ENCODE measurements around the gene TMEM8B.

TMEM8B gene

DNA sequence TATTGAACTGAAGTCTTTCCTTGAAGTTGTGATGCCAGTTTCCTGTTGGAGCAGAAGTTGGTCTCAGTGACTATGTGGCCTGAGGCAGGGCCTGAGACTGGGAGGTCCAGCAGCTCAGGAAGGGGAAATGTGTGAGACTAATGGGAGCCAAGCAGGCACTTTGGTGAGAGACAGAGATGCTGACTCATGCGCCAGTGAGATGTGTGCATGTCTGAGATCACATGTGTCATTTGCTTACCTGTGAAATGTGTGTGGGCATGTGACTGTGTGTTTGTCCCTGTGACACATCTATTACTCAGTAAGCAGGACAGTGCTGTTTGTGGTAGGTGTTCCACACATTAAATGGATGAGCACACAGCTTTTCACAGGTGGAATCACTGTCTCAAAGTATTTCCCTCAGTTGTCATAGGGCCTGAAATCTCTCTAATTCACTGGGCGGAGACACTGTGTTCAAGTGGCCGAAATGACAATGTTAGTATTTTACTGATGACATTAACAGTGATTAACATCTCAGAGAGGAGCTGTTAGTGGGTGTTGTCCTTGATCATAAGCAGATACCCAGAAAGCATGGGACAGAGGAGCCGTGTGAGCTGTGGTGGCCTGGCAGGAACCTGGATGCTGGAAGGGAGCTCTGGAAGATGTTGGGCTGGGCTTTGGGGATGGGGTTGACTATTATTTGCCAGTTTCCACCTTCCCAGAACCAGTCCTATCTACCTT, 30.2 kb upstream of the TMEM8B start:
- no peak overlapping the region for H3K4me3 ChIP-seq (ENCODE audit: severe bottlenecking)
- peak; percentile 6 for DNase-seq (ENCODE audit: low spot score)
- TF ChIP-seq, protein P1, sequence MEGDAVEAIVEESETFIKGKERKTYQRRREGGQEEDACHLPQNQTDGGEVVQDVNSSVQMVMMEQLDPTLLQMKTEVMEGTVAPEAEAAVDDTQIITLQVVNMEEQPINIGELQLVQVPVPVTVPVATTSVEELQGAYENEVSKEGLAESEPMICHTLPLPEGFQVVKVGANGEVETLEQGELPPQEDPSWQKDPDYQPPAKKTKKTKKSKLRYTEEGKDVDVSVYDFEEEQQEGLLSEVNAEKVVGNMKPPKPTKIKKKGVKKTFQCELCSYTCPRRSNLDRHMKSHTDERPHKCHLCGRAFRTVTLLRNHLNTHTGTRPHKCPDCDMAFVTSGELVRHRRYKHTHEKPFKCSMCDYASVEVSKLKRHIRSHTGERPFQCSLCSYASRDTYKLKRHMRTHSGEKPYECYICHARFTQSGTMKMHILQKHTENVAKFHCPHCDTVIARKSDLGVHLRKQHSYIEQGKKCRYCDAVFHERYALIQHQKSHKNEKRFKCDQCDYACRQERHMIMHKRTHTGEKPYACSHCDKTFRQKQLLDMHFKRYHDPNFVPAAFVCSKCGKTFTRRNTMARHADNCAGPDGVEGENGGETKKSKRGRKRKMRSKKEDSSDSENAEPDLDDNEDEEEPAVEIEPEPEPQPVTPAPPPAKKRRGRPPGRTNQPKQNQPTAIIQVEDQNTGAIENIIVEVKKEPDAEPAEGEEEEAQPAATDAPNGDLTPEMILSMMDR (IDR thresholded peaks at IDR 0.05; ENCODE audit: poor library complexity, severe bottlenecking): no peak
- no peaks in the 10 kb centered on the region for H3K27me3 ChIP-seq (ENCODE audit: insufficient read depth, poor library complexity, severe bottlenecking)
- H3K27ac ChIP-seq (ENCODE audit: poor library complexity, severe bottlenecking): peak overlapping the region; percentile 47
- H3K9me3 ChIP-seq (ENCODE audit: severe bottlenecking): no peaks in the 10 kb centered on the region
- H3K36me3 ChIP-seq (ENCODE audit: low read depth): no peaks in the 10 kb centered on the region
- ATAC-seq (ENCODE audit: low read depth): peak; percentile 83
- H3K4me1 ChIP-seq (ENCODE audit: insufficient read depth, poor library complexity, severe bottlenecking): peaks cover 12% of the 10 kb centered on the region

DNA sequence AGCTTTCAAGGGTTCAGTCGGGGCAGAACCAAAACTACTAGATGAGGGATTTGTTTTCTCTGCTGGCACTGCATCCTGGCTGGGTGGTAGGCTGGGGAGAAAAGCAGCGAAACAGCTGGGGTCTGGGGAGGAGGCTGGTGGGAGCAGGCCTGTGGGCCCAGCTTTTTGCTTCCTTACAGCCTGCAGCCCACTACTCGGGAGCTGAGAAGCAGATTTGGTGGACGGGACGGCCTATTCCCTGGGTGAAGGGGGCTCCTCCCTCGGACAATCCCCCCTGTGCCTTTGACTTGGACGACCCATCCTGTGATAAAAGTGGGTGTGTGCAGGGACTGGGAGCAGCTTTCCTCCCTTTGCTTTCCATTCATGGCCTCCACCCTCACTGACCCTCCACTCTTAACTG, 28.5 kb upstream of the TMEM8B start:
- TF ChIP-seq, protein P1 (IDR thresholded peaks at IDR 0.05; ENCODE audit: poor library complexity, severe bottlenecking): no peak
- Histone ChIP-seq H3K36me3 (ENCODE audit: low read depth) (no peaks in the 10 kb centered on the region), H3K27me3 (ENCODE audit: insufficient read depth, poor library complexity, severe bottlenecking) (no peaks in the 10 kb centered on the region), H3K27ac (ENCODE audit: poor library complexity, severe bottlenecking) (no peak overlapping the region), H3K4me1 (ENCODE audit: insufficient read depth, poor library complexity, severe bottlenecking) (peaks cover 11% of the 10 kb centered on the region), H3K4me3 (ENCODE audit: severe bottlenecking) (no peak overlapping the region), H3K9me3 (ENCODE audit: severe bottlenecking) (no peaks in the 10 kb centered on the region)
- no peak for DNase-seq (ENCODE audit: low spot score)
- ATAC-seq (ENCODE audit: low read depth): no peak

DNA sequence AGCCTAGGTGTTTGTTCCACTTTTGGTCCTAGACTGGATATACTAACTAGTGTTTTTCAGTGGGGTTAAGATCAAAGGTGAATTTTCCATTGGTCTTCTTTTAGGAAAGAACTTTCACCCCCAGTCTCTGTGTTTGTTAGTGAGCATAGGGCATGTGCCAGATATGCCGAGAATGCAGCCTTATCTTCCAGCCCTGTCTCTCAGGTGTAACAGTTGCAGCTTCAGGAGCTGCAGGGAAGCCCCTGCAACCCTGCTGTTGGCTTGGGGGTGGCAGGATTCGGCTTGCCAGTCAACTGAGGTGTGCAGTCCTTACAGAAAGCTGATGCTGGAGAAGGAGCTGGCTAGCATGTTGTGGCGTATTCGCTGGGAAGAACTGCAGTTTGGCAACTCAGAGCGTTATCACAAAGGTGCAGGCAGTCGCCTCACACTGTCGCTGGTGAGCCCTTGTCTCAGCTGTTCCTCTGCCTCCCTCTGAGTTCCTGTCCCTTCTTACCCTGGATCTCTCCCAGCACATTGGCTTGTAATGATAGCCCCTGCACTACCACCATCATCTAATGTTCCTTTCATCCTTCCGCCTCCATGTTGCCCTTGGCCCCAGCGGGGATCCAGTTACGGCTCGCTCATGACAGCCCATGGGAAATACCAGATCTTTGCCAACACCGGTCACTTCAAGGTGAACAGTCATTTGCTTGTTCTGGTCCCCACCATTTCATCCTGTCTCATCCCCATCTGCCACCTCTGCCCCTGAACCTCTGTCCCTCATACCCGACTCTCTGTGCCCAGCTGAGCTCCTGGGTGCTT, 27.5 kb upstream of the TMEM8B start:
- H3K36me3 ChIP-seq (ENCODE audit: low read depth): no peaks in the 10 kb centered on the region
- TF ChIP-seq, protein P1 (IDR thresholded peaks at IDR 0.05; ENCODE audit: poor library complexity, severe bottlenecking): no peak
- no peak for ATAC-seq (ENCODE audit: low read depth)

DNA sequence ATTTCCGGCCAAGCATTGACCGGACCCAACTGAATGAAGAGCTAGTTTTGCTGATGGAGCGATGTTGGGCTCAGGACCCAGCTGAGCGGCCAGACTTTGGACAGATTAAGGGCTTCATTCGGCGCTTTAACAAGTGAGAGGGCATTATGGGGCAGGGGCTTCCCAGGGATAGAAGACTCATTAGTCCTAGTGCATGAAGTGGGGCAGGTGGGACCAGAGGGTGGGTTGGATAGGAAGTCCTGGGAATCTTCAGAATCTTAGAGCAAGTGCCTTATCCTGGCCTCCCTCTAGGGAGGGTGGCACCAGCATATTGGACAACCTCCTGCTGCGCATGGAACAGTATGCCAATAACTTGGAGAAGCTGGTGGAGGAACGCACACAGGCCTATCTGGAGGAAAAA, 22.9 kb upstream of the TMEM8B start:
- no peaks in the 10 kb centered on the region for H3K9me3 ChIP-seq (ENCODE audit: severe bottlenecking)
- no peaks in the 10 kb centered on the region for H3K36me3 ChIP-seq (ENCODE audit: low read depth)
- ATAC-seq (ENCODE audit: low read depth): no peak
- H3K4me3 ChIP-seq (ENCODE audit: severe bottlenecking): no peak overlapping the region
- no peaks in the 10 kb centered on the region for H3K27me3 ChIP-seq (ENCODE audit: insufficient read depth, poor library complexity, severe bottlenecking)
- DNase-seq (ENCODE audit: low spot score): no peak
- TF ChIP-seq, protein P1 (IDR thresholded peaks at IDR 0.05; ENCODE audit: poor library complexity, severe bottlenecking): no peak
- no peak overlapping the region for H3K27ac ChIP-seq (ENCODE audit: poor library complexity, severe bottlenecking)
- no peaks in the 10 kb centered on the region for H3K4me1 ChIP-seq (ENCODE audit: insufficient read depth, poor library complexity, severe bottlenecking)

More for the DNA sequence above, 27.5 kb upstream of the TMEM8B start:
- Histone ChIP-seq H3K4me3 (ENCODE audit: severe bottlenecking) (no peak overlapping the region), H3K4me1 (ENCODE audit: insufficient read depth, poor library complexity, severe bottlenecking) (peaks cover 8% of the 10 kb centered on the region), H3K9me3 (ENCODE audit: severe bottlenecking) (no peaks in the 10 kb centered on the region), H3K27ac (ENCODE audit: poor library complexity, severe bottlenecking) (no peak overlapping the region), H3K27me3 (ENCODE audit: insufficient read depth, poor library complexity, severe bottlenecking) (no peaks in the 10 kb centered on the region)
- DNase-seq (ENCODE audit: low spot score): no peak
